Measurements from ENCODE around the gene CACNA2D2.

GRCh38 chr3:50388016-50388719 is 115.3 kb downstream of the CACNA2D2 start:
- peak; percentile 14 for TF ChIP-seq CTCF (IDR thresholded peaks at IDR 0.05; ENCODE audit: insufficient read depth, low read length)
- TF ChIP-seq, protein P1, sequence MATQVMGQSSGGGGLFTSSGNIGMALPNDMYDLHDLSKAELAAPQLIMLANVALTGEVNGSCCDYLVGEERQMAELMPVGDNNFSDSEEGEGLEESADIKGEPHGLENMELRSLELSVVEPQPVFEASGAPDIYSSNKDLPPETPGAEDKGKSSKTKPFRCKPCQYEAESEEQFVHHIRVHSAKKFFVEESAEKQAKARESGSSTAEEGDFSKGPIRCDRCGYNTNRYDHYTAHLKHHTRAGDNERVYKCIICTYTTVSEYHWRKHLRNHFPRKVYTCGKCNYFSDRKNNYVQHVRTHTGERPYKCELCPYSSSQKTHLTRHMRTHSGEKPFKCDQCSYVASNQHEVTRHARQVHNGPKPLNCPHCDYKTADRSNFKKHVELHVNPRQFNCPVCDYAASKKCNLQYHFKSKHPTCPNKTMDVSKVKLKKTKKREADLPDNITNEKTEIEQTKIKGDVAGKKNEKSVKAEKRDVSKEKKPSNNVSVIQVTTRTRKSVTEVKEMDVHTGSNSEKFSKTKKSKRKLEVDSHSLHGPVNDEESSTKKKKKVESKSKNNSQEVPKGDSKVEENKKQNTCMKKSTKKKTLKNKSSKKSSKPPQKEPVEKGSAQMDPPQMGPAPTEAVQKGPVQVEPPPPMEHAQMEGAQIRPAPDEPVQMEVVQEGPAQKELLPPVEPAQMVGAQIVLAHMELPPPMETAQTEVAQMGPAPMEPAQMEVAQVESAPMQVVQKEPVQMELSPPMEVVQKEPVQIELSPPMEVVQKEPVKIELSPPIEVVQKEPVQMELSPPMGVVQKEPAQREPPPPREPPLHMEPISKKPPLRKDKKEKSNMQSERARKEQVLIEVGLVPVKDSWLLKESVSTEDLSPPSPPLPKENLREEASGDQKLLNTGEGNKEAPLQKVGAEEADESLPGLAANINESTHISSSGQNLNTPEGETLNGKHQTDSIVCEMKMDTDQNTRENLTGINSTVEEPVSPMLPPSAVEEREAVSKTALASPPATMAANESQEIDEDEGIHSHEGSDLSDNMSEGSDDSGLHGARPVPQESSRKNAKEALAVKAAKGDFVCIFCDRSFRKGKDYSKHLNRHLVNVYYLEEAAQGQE (IDR thresholded peaks at IDR 0.05; ENCODE audit: insufficient replicate concordance, low read depth) = no peak
